ENCODE data around the gene CDSN.
A peak's percentile ranks its signal among the peaks of the same experiment; 100 is the strongest.
"Not testable (repeated sequence)": the region's sequence is repeated elsewhere in the genome, so short reads cannot be mapped to it uniquely, and the experiment has no call there.

CDSN gene

GRCh38 chr6:31081872-31082271 lies 38.4 kb downstream of the CDSN start:
- DNase-seq = no peak

- peak; percentile 67 for DNase-seq
Measured at GRCh38 chr6:31079656-31080261, 40.5 kb downstream of the CDSN start.

GRCh38 chr6:31076611-31077010 lies 43.6 kb downstream of the CDSN start:
- no peak for DNase-seq

GRCh38 chr6:31075528-31075927 lies 44.7 kb downstream of the CDSN start:
- DNase-seq = no peak

- DNase-seq = no peak
Measured at GRCh38 chr6:31074401-31074800, 45.8 kb downstream of the CDSN start.

- DNase-seq = no peak
Measured at GRCh38 chr6:31070711-31071197, 49.5 kb downstream of the CDSN start.

GRCh38 chr6:31068669-31069340 lies 51.4 kb downstream of the CDSN start:
- peak; percentile 62 for DNase-seq

- DNase-seq = not testable (repeated sequence)
Measured at GRCh38 chr6:31067891-31068668, 52.2 kb downstream of the CDSN start.

- not testable (repeated sequence) for DNase-seq
Measured at GRCh38 chr6:31067028-31067427, 53.2 kb downstream of the CDSN start.

- no peak for DNase-seq
Measured at GRCh38 chr6:31065556-31065955, 54.7 kb downstream of the CDSN start.
